A549 (cell line): Measurements from ENCODE around the gene TEP1. TPM values are rescaled to one million over a fixed set of nuclear protein-coding genes. Genes with fewer than 3 reads are reported as not detected.

ENCODE experiments used
- BHLHE40 ChIP-seq: IDR thresholded peaks from 2 replicates; pipeline ENCODE4 v1.6.1; 2012; ENCODE audit warnings: low read depth, low read length, inconsistent platforms
- CBX2 ChIP-seq: fragments of 200-600 bp; sonication (generic); IDR thresholded peaks from 2 replicates; pipeline ENCODE4 v1.6.1; 2016; ENCODE audit warnings: low read depth, mild to moderate bottlenecking, borderline replicate concordance
- CBX8 ChIP-seq: fragments of 200-600 bp; sonication (generic); IDR thresholded peaks from 2 replicates; pipeline ENCODE4 v1.6.1; 2016
- CEBPB ChIP-seq, 2 experiments: fragments of >200 bp in 1 of 2; sonication (Bioruptor Twin) in 1 of 2; formaldehyde crosslinking in 1 of 2; IDR thresholded peaks; 2 replicates each; pipeline ENCODE4 v1.6.1; 2012 to 2016
- CHD2 ChIP-seq: fragments of 150-350 bp; IDR thresholded peaks from 2 replicates; pipeline ENCODE4 v1.6.1; 2014; ENCODE audit warnings: low read length; ENCODE audit not compliant: partially characterized antibody
- CTCF ChIP-seq: fragments of >200 bp; sonication (Bioruptor Twin); formaldehyde crosslinking; IDR thresholded peaks from 3 replicates; pipeline ENCODE4 v1.5.1; 2016
- E2F6 ChIP-seq: IDR thresholded peaks from 2 replicates; pipeline ENCODE4 v1.6.1; 2012; ENCODE audit warnings: low read depth, borderline replicate concordance
- EHF ChIP-seq: fragments of 250-450 bp; sonication (Bioruptor Pico); IDR thresholded peaks from 2 replicates; pipeline ENCODE4 v1.5.0; 2020; ENCODE audit warnings: mild to moderate bottlenecking
- ELK1 ChIP-seq: fragments of 150-350 bp; IDR thresholded peaks from 2 replicates; pipeline ENCODE4 v1.6.1; 2014; ENCODE audit warnings: low read depth, mild to moderate bottlenecking, low read length
- EP300 ChIP-seq, 2 experiments: fragments of >200 bp; sonication (Bioruptor Twin); formaldehyde crosslinking; IDR thresholded peaks; 2 replicates in 1 of 2; 3 replicates in 1 of 2; pipeline ENCODE4 v1.6.1; 2016 to 2017
- ESRRA ChIP-seq: fragments of 150-350 bp; IDR thresholded peaks from 2 replicates; pipeline ENCODE4 v1.6.1; 2014; ENCODE audit warnings: mild to moderate bottlenecking, low read length, borderline replicate concordance
- FOSB ChIP-seq: fragments of 250-450 bp; sonication (Bioruptor Pico); IDR thresholded peaks from 2 replicates; pipeline ENCODE4 v1.5.0; 2020; ENCODE audit warnings: mild to moderate bottlenecking, moderate library complexity
- FOSL2 ChIP-seq, 2 experiments: fragments of 450-650 bp in 1 of 2; fragments of >200 bp in 1 of 2; sonication (Bioruptor Twin) in 1 of 2; formaldehyde crosslinking; IDR thresholded peaks; 2 replicates each; pipeline versions ENCODE4 v1.5.0 to v1.6.1; 2016 to 2020; ENCODE audit warnings: mild to moderate bottlenecking in 1 of 2, moderate library complexity in 1 of 2
- FOXS1 ChIP-seq: fragments of 250-450 bp; sonication (Bioruptor Pico); IDR thresholded peaks from 2 replicates; pipeline ENCODE4 v1.5.0; 2020; ENCODE audit warnings: mild to moderate bottlenecking, moderate library complexity
- GATA3 ChIP-seq: IDR thresholded peaks from 2 replicates; pipeline ENCODE4 v1.6.1; 2012; ENCODE audit warnings: borderline replicate concordance
- HES2 ChIP-seq: fragments of >200 bp; sonication (Bioruptor Twin); formaldehyde crosslinking; IDR thresholded peaks from 2 replicates; pipeline ENCODE4 v1.6.1; 2016
- HOXA7 ChIP-seq: fragments of 250-450 bp; sonication (Bioruptor Pico); IDR thresholded peaks from 2 replicates; pipeline ENCODE4 v1.5.0; 2020; ENCODE audit warnings: mild to moderate bottlenecking, moderate library complexity
- HOXB13 ChIP-seq: fragments of 250-450 bp; sonication (Bioruptor Pico); IDR thresholded peaks from 2 replicates; pipeline ENCODE4 v1.5.0; 2020; ENCODE audit warnings: low read depth, mild to moderate bottlenecking, moderate library complexity
- HOXB5 ChIP-seq: fragments of 250-450 bp; sonication (Bioruptor Pico); IDR thresholded peaks from 2 replicates; pipeline ENCODE4 v1.5.0; 2020; ENCODE audit warnings: mild to moderate bottlenecking, moderate library complexity
- JUN ChIP-seq, 2 experiments: fragments of >200 bp; sonication (Bioruptor Twin); formaldehyde crosslinking; IDR thresholded peaks; 2 replicates in 1 of 2; 3 replicates in 1 of 2; pipeline ENCODE4 v1.6.1; 2016 to 2017
- JUNB ChIP-seq: fragments of >200 bp; sonication (Bioruptor Twin); formaldehyde crosslinking; IDR thresholded peaks from 2 replicates; pipeline ENCODE4 v1.6.1; 2016
- KDM1A ChIP-seq: fragments of 200-600 bp; sonication (generic); IDR thresholded peaks from 2 replicates; pipeline ENCODE4 v1.6.1; 2016; ENCODE audit warnings: low read depth, mild to moderate bottlenecking
- KDM5A ChIP-seq: fragments of 200-600 bp; sonication (generic); IDR thresholded peaks from 2 replicates; pipeline ENCODE4 v1.6.1; 2016; ENCODE audit warnings: antibody characterized with exemption, mild to moderate bottlenecking
- MAFK ChIP-seq: fragments of 450-650 bp; IDR thresholded peaks from 2 replicates; pipeline ENCODE4 v1.6.1; 2014; ENCODE audit not compliant: partially characterized antibody
- MAZ ChIP-seq: fragments of 150-350 bp; IDR thresholded peaks from 2 replicates; pipeline ENCODE4 v1.6.1; 2014; ENCODE audit warnings: antibody characterized with exemption, low read depth, low read length, borderline replicate concordance
- NFE2L2 ChIP-seq: fragments of 150-350 bp; conservative IDR thresholded peaks from 2 replicates; pipeline ENCODE4 v1.6.1; 2014; ENCODE audit warnings: low read length
- NPAS2 ChIP-seq: fragments of 250-450 bp; sonication (Bioruptor Pico); IDR thresholded peaks from 2 replicates; pipeline ENCODE4 v1.8.0; 2022; ENCODE audit warnings: mild to moderate bottlenecking, moderate library complexity, borderline replicate concordance
- POLR2AphosphoS2 ChIP-seq: conservative IDR thresholded peaks from 2 replicates; pipeline ENCODE4 v1.6.1; 2012; ENCODE audit warnings: low read length, improper control_type of control experiment, inconsistent platforms
- RAD21 ChIP-seq, 2 experiments: fragments of >200 bp in 1 of 2; sonication (Bioruptor Twin) in 1 of 2; formaldehyde crosslinking in 1 of 2; IDR thresholded peaks in 1 of 2; conservative IDR thresholded peaks in 1 of 2; 2 replicates in 1 of 2; 3 replicates in 1 of 2; pipeline ENCODE4 v1.6.1; 2012 to 2018; ENCODE audit warnings: inconsistent platforms in 1 of 2
- RARB ChIP-seq: fragments of 250-450 bp; sonication (Bioruptor Pico); IDR thresholded peaks from 2 replicates; pipeline ENCODE4 v1.8.0; 2021; ENCODE audit warnings: mild to moderate bottlenecking, moderate library complexity
- RCOR1 ChIP-seq: fragments of 150-350 bp; IDR thresholded peaks from 2 replicates; pipeline ENCODE4 v1.6.1; 2014; ENCODE audit warnings: antibody characterized with exemption, low read length, low read depth
- RFX5 ChIP-seq: fragments of 450-650 bp; IDR thresholded peaks from 2 replicates; pipeline ENCODE4 v1.7.1; 2014; ENCODE audit warnings: antibody characterized with exemption, mild to moderate bottlenecking, moderate library complexity
- RNF2 ChIP-seq: fragments of 200-600 bp; sonication (generic); IDR thresholded peaks from 2 replicates; pipeline ENCODE4 v1.6.1; 2016; ENCODE audit warnings: low read depth, mild to moderate bottlenecking, antibody characterized with exemption, moderate library complexity, borderline replicate concordance
- SMC3 ChIP-seq: fragments of >200 bp; sonication (Bioruptor Twin); formaldehyde crosslinking; IDR thresholded peaks from 3 replicates; pipeline ENCODE4 v1.6.1; 2018; ENCODE audit warnings: inconsistent platforms
- SREBF2 ChIP-seq: fragments of 450-650 bp; IDR thresholded peaks from 2 replicates; pipeline ENCODE4 v1.6.1; 2014; ENCODE audit warnings: mild to moderate bottlenecking, moderate library complexity
- TFCP2L1 ChIP-seq: fragments of 250-450 bp; sonication (Bioruptor Pico); IDR thresholded peaks from 2 replicates; pipeline ENCODE4 v1.5.0; 2021; ENCODE audit warnings: mild to moderate bottlenecking
- TP53 ChIP-seq: fragments of 250-450 bp; sonication (Bioruptor Pico); IDR thresholded peaks from 2 replicates; pipeline ENCODE4 v1.5.0; 2021; ENCODE audit warnings: mild to moderate bottlenecking, moderate library complexity
- USF2 ChIP-seq: fragments of 450-650 bp; IDR thresholded peaks from 2 replicates; pipeline ENCODE4 v1.6.1; 2014; ENCODE audit warnings: antibody characterized with exemption
- ZC3H11A ChIP-seq: fragments of 450-650 bp; IDR thresholded peaks from 2 replicates; pipeline ENCODE4 v1.6.1; 2014; ENCODE audit warnings: antibody characterized with exemption, mild to moderate bottlenecking
- ZFP36 ChIP-seq: fragments of 450-650 bp; IDR thresholded peaks from 2 replicates; pipeline ENCODE4 v1.6.1; 2014; ENCODE audit warnings: borderline replicate concordance; ENCODE audit not compliant: partially characterized antibody
- ZSCAN20 ChIP-seq: fragments of 250-450 bp; sonication (Bioruptor Pico); IDR thresholded peaks from 2 replicates; pipeline ENCODE4 v1.8.0; 2022; ENCODE audit warnings: mild to moderate bottlenecking, moderate library complexity
- polyA plus RNA-seq, 4 experiments: library from polyadenylated mRNA; depleted of rRNA in 3 of 4; stranded (reverse); fragments of >200 nt; fragmentation: RNase III in 1 of 4; extraction: RNeasy Plus Mini Kit Qiagen cat#74134 plus additional on column Dnase treatment in 1 of 4; gene quantifications; 2 replicates in 3 of 4; 3 replicates in 1 of 4; pipeline ENCODE4 v1.2.3, GENCODE V29; 2011 to 2017

TEP1 gene
- polyA plus RNA-seq, 2 of the 4 experiments (the other 2 are of a cell fraction) = 6.8 to 17.5 TPM

GRCh38 chr14:20343092-20343861, 70.0 kb downstream of the TEP1 start, which contains the start of gene PARP2 (continued):
- TF ChIP-seq HOXB13 (CRISPR knock-in tag) (no peak), BHLHE40 (no peak), JUN (IDR thresholded peaks at IDR 0.05) (peak; percentile 98 to 100), FOSB (peak; percentile 99), FOSL2 (IDR thresholded peaks at IDR 0.05) (no peak), FOSL2 (CRISPR knock-in tag; IDR thresholded peaks at IDR 0.05) (peak; percentile 79), RFX5 (0 out of 2 replicates have a peak, but pooled peaks have one; percentile 50), RAD21 (conservative IDR thresholded peaks at IDR 0.05 in 1 of 2, IDR thresholded peaks at IDR 0.05 in 1 of 2) (0 out of 5 replicates have a peak, but pooled peaks of 1 of the 2 experiments have one; percentile 13), JUNB (no peak), HOXA7 (peak; percentile 99), FOXS1 (no peak), CEBPB (IDR thresholded peaks at IDR 0.05) (peak in 1 of 2 experiments; percentile 30; a peak in 1 of 4 replicates), EP300 (IDR thresholded peaks at IDR 0.05) (no peak), E2F6 (peak; percentile 40; the same call in 1 of the 2 replicates), SREBF2 (peak; percentile 75), CBX8 (no peak), HOXB5 (CRISPR knock-in tag) (peak; percentile 66; the same call in 1 of the 2 replicates), RARB (peak; percentile 97), CHD2 (peak; percentile 88), TFCP2L1 (CRISPR knock-in tag) (peak; percentile 100), KDM5A (peak; percentile 74), ESRRA (no peak), SMC3 (0 out of 3 replicates have a peak, but pooled peaks have one; percentile 11), RNF2 (no peak), POLR2AphosphoS2 (no peak), GATA3 (peak; percentile 32), KDM1A (no peak), NFE2L2 (no peak), ZC3H11A (no peak), CBX2 (no peak), TP53 (CRISPR knock-in tag) (peak; percentile 98), NPAS2 (CRISPR knock-in tag) (no peak), MAZ (0 out of 2 replicates have a peak, but pooled peaks have one; percentile 3), HES2 (no peak), EHF (CRISPR knock-in tag) (no peak), RCOR1 (no peak), ELK1 (no peak), CTCF (no peak), USF2 (peak; percentile 18; the same call in 1 of the 2 replicates), ZFP36 (no peak), MAFK (peak; percentile 82), ZSCAN20 (no peak)
